Measurements from ENCODE around the gene TRANK1. TPM values are rescaled to one million over a fixed set of nuclear protein-coding genes. Genes with fewer than 3 reads are reported as not detected.

TRANK1 gene
- total RNA-seq, 4 donors from 2014 or later = 2.1 to 4.6 (median 2.4) TPM

DNA sequence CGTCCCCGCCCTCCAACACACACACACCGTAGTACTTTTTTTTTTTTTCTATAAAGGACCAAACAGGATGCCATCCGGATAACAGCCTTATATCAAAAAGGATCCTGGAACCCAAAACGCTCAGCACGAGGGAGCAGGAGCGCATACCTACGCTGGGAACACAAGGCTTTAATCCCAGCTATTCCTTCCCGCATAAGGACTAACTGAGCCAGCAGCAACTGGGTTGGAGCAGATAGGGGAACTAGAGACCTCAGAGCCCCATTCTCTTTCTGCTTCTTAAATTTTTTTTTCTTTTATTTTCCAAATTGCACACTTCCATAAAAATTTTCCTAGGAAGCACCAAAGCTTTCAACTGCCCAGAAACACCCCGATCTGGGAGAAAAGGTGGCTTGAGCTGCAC is 1.3 kb downstream of the TRANK1 start:
- Histone ChIP-seq H3K27ac (no peak overlapping the region), H3K4me3 (peak overlapping the region; percentile 63 to 82 (median 68)), H3K27me3 (peaks cover 5 to 27% (median 9%) of the 10 kb centered on the region in 3 donors), H3K4me1 (peaks cover 0 to 12% of the 10 kb centered on the region in 2 donors), H3K36me3 (no peaks in the 10 kb centered on the region), H3K9me3 (peaks cover 0 to 4% (median 0%) of the 10 kb centered on the region in 3 donors)
- TF ChIP-seq, protein P1, sequence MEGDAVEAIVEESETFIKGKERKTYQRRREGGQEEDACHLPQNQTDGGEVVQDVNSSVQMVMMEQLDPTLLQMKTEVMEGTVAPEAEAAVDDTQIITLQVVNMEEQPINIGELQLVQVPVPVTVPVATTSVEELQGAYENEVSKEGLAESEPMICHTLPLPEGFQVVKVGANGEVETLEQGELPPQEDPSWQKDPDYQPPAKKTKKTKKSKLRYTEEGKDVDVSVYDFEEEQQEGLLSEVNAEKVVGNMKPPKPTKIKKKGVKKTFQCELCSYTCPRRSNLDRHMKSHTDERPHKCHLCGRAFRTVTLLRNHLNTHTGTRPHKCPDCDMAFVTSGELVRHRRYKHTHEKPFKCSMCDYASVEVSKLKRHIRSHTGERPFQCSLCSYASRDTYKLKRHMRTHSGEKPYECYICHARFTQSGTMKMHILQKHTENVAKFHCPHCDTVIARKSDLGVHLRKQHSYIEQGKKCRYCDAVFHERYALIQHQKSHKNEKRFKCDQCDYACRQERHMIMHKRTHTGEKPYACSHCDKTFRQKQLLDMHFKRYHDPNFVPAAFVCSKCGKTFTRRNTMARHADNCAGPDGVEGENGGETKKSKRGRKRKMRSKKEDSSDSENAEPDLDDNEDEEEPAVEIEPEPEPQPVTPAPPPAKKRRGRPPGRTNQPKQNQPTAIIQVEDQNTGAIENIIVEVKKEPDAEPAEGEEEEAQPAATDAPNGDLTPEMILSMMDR (IDR thresholded peaks at IDR 0.05 in 4 of 5, conservative IDR thresholded peaks at IDR 0.05 in 1 of 5) = no peak
- TF ChIP-seq POLR2A (IDR thresholded peaks at IDR 0.05) = no peak
- in situ Hi-C loops (cut with MboI; ENCODE audit: low sequenced_read_pairs in 4 of 4) (no loop called here), intact Hi-C loops (cut with DNase I; ENCODE audit: low total_unique reads) (loop anchor here (5.0 kb wide), 1 partner anchor 36 kb away; no protein-coding TSS in a partner anchor)
- no peak for DNase-seq
- ATAC-seq = no peak

DNA sequence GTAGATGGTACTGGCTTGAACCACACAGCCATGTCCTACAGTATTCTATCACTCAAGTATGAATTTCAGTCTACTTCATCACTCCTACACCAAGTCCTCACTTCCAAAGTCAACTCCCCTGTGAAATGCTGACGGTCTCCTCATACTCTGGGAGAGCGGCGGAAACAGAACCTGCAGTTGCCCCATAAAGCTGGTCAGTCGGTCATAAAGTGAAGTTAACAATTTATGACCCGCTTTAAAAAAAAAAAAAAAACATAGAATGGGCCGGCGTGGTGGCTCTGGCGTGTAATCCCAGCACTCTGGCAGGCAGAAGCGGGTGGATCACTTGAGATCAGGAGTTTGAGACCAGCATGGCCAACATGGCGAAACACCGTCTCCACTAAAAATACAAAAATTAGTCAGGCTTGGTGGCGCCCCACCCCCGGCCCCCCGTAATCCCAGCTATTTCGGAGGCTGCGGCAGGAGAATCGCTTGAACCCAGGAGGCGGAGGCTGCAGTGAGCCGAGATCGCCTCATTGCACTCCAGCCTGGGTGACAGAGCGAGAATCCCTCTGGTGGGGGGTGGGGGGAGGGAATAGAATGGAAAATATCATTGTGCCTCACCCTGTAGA is 2.1 kb downstream of the TRANK1 start:
- H3K9me3 ChIP-seq = no peaks in the 10 kb centered on the region
- peaks cover 0 to 12% of the 10 kb centered on the region in 2 donors for H3K4me1 ChIP-seq
- in situ Hi-C loops (cut with MboI; ENCODE audit: low sequenced_read_pairs in 4 of 4) (no loop called here), intact Hi-C loops (cut with DNase I; ENCODE audit: low total_unique reads) (loop anchor here (5.0 kb wide), 1 partner anchor 35 kb away; no protein-coding TSS in a partner anchor)
- no peaks in the 10 kb centered on the region for H3K36me3 ChIP-seq
- TF ChIP-seq, protein P1 (IDR thresholded peaks at IDR 0.05 in 4 of 5, conservative IDR thresholded peaks at IDR 0.05 in 1 of 5) = no peak
- TF ChIP-seq POLR2A (IDR thresholded peaks at IDR 0.05) = no peak
- no peak overlapping the region for H3K27ac ChIP-seq
- DNase-seq (no peak), ATAC-seq (no peak)
- H3K4me3 ChIP-seq = no peak overlapping the region
- peaks cover 5 to 27% (median 9%) of the 10 kb centered on the region in 3 donors for H3K27me3 ChIP-seq

DNA sequence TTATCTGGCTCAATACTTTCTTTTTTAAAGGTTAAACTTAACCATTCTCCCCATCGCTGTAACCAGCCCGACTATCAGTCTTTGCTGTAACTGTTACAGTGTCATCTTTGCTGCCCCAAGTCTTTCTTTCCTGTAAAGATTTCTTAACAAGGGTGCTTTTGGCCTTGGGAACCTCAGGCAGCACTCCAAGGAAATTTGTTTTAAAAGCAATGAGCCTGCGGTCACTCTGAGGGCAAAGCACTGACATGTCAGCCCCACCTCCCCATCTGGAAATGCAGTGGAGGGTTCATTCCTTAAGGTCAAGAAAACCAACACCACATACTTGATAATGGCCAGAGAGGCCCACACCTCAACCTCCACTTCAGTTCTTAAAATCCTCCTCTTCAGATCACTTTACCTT is 3.2 kb downstream of the TRANK1 start:
- no peak for ATAC-seq
- intact Hi-C loops (cut with DNase I; ENCODE audit: low total_unique reads) = loop anchor here (5.0 kb wide), 1 partner anchor 34 kb away; no protein-coding TSS in a partner anchor

DNA sequence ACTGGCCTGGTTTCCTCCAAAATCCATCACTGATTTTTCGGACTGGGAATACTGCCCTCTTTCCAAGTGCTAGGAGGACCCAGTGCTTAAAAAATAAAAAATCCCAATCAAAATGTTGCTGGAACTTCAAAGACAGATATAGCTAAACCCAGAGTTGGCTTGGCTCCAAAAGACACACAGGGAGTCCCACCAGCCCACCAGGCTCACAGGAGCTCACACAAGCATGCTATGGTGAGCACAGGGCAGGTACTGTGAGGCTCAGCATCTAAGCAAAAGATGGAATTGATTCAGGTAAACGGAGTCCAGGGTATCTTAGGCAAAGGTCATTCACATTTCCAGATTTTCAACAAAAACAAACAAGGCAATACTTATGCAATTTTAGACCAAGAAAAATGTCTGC is 3.7 kb downstream of the TRANK1 start:
- TF ChIP-seq, protein P1 (IDR thresholded peaks at IDR 0.05 in 4 of 5, conservative IDR thresholded peaks at IDR 0.05 in 1 of 5) = no peak
- TF ChIP-seq POLR2A (IDR thresholded peaks at IDR 0.05) = no peak
- in situ Hi-C loops (cut with MboI; ENCODE audit: low sequenced_read_pairs in 4 of 4) = no loop called here
- peaks cover 5 to 27% (median 9%) of the 10 kb centered on the region in 3 donors for H3K27me3 ChIP-seq
- ATAC-seq = no peak
- no peaks in the 10 kb centered on the region for H3K36me3 ChIP-seq
- H3K4me1 ChIP-seq = peaks cover 0 to 12% of the 10 kb centered on the region in 2 donors
- no peaks in the 10 kb centered on the region for H3K9me3 ChIP-seq
- DNase-seq = no peak
- H3K4me3 ChIP-seq = no peak overlapping the region
- H3K27ac ChIP-seq = no peak overlapping the region
- intact Hi-C loops (cut with DNase I; ENCODE audit: low total_unique reads) = loop anchor here (5.0 kb wide), 1 partner anchor 34 kb away; no protein-coding TSS in a partner anchor

More for the DNA sequence above, 3.2 kb downstream of the TRANK1 start:
- in situ Hi-C loops (cut with MboI; ENCODE audit: low sequenced_read_pairs in 4 of 4) = no loop called here
- TF ChIP-seq, protein P1 (IDR thresholded peaks at IDR 0.05 in 4 of 5, conservative IDR thresholded peaks at IDR 0.05 in 1 of 5) = no peak
- TF ChIP-seq POLR2A (IDR thresholded peaks at IDR 0.05) = no peak
- Histone ChIP-seq H3K4me3 (no peak overlapping the region), H3K4me1 (peaks cover 0 to 12% of the 10 kb centered on the region in 2 donors), H3K27me3 (peaks cover 5 to 27% (median 9%) of the 10 kb centered on the region in 3 donors), H3K36me3 (no peaks in the 10 kb centered on the region), H3K9me3 (no peaks in the 10 kb centered on the region), H3K27ac (no peak overlapping the region)
- DNase-seq = no peak
